Osteoblast (primary cell): ENCODE data around the gene FAM193A. TPM values are rescaled to one million over a fixed set of nuclear protein-coding genes. Genes with fewer than 3 reads are reported as not detected.

Source experiments
- DNase-seq: peaks from one replicate; pipeline ENCODE4 v3.0.0; 2011; ENCODE audit warnings: low spot score, mixed read lengths; ENCODE audit not compliant: insufficient read length; ENCODE audit errors: missing footprints
- H2AFZ ChIP-seq: 2 replicates; pipeline ENCODE4 v1.6.0; 2011; ENCODE audit warnings: mild to moderate bottlenecking, low read length
- H3K27ac ChIP-seq: 2 replicates; pipeline ENCODE4 v1.5.1; 2011; ENCODE audit warnings: mild to moderate bottlenecking, low read depth, low read length, moderate library complexity
- H3K27me3 ChIP-seq: 2 replicates; pipeline ENCODE4 v1.6.0; 2012; ENCODE audit warnings: mild to moderate bottlenecking, control low read depth, inconsistent platforms, low read length, moderate library complexity; ENCODE audit not compliant: insufficient read depth
- H3K36me3 ChIP-seq: 2 replicates; pipeline ENCODE4 v1.5.1; 2011; ENCODE audit warnings: mild to moderate bottlenecking, low read length, control low read depth, moderate library complexity; ENCODE audit not compliant: insufficient read depth
- H3K4me1 ChIP-seq: 2 replicates; pipeline ENCODE4 v1.5.1; 2011; ENCODE audit warnings: mild to moderate bottlenecking, low read length, control low read depth, moderate library complexity; ENCODE audit not compliant: insufficient read depth
- H3K4me2 ChIP-seq: 2 replicates; pipeline ENCODE4 v1.6.0; 2011; ENCODE audit warnings: mild to moderate bottlenecking, low read length; ENCODE audit not compliant: insufficient read depth
- H3K4me3 ChIP-seq: fragments of 200-600 bp; sonication (generic); 3 replicates; pipeline ENCODE4 v1.5.1; 2012; ENCODE audit warnings: mild to moderate bottlenecking, low read length, inconsistent platforms; ENCODE audit not compliant: insufficient read depth
- H3K79me2 ChIP-seq: 2 replicates; pipeline ENCODE4 v1.6.0; 2012; ENCODE audit warnings: mild to moderate bottlenecking, low read length, control low read depth, inconsistent platforms; ENCODE audit not compliant: insufficient read depth
- H3K9me3 ChIP-seq: 2 replicates; pipeline ENCODE4 v1.5.1; 2011; ENCODE audit warnings: low read depth, low read length, control low read depth
- H4K20me1 ChIP-seq: 2 replicates; pipeline ENCODE4 v1.6.0; 2012; ENCODE audit warnings: mild to moderate bottlenecking, low read length, control low read depth; ENCODE audit not compliant: insufficient read depth
- total RNA-seq: library from RNA; depleted of rRNA; stranded (reverse); fragments of >200 nt; gene quantifications from 2 replicates; pipeline ENCODE4 v1.2.3, GENCODE V29; 2012
- TF ChIP-seq, protein P1 (sequence below): IDR thresholded peaks from 2 replicates; pipeline ENCODE4 v1.5.1; 2011; ENCODE audit warnings: mild to moderate bottlenecking, low read depth, low read length, moderate library complexity; ENCODE audit errors: extremely low read depth

Gene FAM193A
- total RNA-seq, 1 donor: 23.2 TPM

DNA sequence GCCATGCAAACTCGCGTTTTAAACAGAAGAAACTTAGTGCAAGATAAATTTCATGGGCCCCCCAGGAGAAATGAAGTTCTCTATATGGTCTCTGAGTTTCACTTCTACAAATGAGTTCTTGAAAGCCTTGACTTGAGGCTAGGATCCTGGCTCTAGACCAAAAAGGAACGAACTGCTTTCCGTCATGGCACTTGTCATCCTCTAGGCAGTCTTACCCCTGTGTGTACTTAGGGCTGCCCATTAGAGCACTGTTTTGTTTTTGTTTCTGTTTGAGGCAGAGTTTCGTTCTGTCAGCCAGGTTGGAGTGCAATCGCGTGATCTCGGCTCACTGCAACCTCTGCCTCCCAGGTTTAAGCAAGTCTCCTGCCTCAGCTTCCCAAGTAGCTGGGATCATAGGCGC lies 38.5 kb upstream of the FAM193A start:
- Histone ChIP-seq H3K36me3 (peaks cover 60% of the 10 kb centered on the region), H2AFZ (no peak overlapping the region), H3K79me2 (peaks cover 64% of the 10 kb centered on the region), H3K9me3 (no peaks in the 10 kb centered on the region), H3K27ac (no peak overlapping the region), H3K27me3 (no peaks in the 10 kb centered on the region), H4K20me1 (peaks cover 40% of the 10 kb centered on the region), H3K4me2 (no peak overlapping the region), H3K4me1 (peaks cover 10% of the 10 kb centered on the region), H3K4me3 (no peak overlapping the region)
- TF ChIP-seq, protein P1, sequence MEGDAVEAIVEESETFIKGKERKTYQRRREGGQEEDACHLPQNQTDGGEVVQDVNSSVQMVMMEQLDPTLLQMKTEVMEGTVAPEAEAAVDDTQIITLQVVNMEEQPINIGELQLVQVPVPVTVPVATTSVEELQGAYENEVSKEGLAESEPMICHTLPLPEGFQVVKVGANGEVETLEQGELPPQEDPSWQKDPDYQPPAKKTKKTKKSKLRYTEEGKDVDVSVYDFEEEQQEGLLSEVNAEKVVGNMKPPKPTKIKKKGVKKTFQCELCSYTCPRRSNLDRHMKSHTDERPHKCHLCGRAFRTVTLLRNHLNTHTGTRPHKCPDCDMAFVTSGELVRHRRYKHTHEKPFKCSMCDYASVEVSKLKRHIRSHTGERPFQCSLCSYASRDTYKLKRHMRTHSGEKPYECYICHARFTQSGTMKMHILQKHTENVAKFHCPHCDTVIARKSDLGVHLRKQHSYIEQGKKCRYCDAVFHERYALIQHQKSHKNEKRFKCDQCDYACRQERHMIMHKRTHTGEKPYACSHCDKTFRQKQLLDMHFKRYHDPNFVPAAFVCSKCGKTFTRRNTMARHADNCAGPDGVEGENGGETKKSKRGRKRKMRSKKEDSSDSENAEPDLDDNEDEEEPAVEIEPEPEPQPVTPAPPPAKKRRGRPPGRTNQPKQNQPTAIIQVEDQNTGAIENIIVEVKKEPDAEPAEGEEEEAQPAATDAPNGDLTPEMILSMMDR: no peak
- no peak for DNase-seq

- H3K9me3 ChIP-seq: no peaks in the 10 kb centered on the region
- H3K27me3 ChIP-seq: no peaks in the 10 kb centered on the region
- H3K36me3 ChIP-seq: peaks cover 71% of the 10 kb centered on the region
- peaks cover 64% of the 10 kb centered on the region for H3K79me2 ChIP-seq
- peaks cover 6% of the 10 kb centered on the region for H3K4me1 ChIP-seq
- H3K27ac ChIP-seq: no peak overlapping the region
- TF ChIP-seq, protein P1: no peak
- H2AFZ ChIP-seq: no peak overlapping the region
- peak; percentile 80 for DNase-seq
- peaks cover 30% of the 10 kb centered on the region for H4K20me1 ChIP-seq
- H3K4me2 ChIP-seq: no peak overlapping the region
- no peak overlapping the region for H3K4me3 ChIP-seq
These were observed 35.9 kb upstream of the FAM193A start for GRCh38 chr4:2500547-2500946.

GRCh38 chr4:2501034-2501594 lies 35.3 kb upstream of the FAM193A start:
- Histone ChIP-seq H4K20me1 (peaks cover 30% of the 10 kb centered on the region), H3K27ac (no peak overlapping the region), H3K79me2 (peaks cover 65% of the 10 kb centered on the region), H2AFZ (no peak overlapping the region), H3K4me2 (no peak overlapping the region), H3K4me3 (no peak overlapping the region), H3K9me3 (no peaks in the 10 kb centered on the region), H3K27me3 (no peaks in the 10 kb centered on the region), H3K4me1 (peaks cover 6% of the 10 kb centered on the region), H3K36me3 (peaks cover 72% of the 10 kb centered on the region)
- TF ChIP-seq, protein P1: no peak
- peak; percentile 48 for DNase-seq

DNA sequence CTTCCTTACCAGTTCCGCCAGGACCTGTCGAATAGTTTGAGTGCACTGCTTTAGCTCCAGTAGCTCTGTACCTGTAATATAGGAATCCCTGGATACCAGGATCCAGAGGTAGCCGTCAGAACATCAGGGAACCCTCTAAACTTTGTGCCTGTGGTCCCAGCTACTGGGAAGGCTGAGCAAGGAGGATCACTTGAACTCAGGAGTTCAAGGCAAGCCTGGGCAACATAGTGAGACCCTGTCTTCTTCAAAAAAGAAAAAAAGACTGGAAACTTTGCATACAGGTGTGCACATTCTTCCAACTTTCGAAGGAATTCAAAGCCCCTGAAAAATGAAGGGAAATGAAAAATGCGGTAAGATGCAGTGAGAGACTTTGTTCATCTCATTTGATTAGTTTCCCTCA lies 32.6 kb upstream of the FAM193A start:
- Histone ChIP-seq H3K27me3 (no peaks in the 10 kb centered on the region), H3K79me2 (peaks cover 69% of the 10 kb centered on the region), H3K36me3 (peaks cover 61% of the 10 kb centered on the region), H3K9me3 (no peaks in the 10 kb centered on the region), H3K4me2 (no peak overlapping the region), H3K27ac (no peak overlapping the region), H2AFZ (no peak overlapping the region), H4K20me1 (peaks cover 32% of the 10 kb centered on the region), H3K4me3 (no peak overlapping the region), H3K4me1 (peaks cover 6% of the 10 kb centered on the region)
- TF ChIP-seq, protein P1: no peak
- DNase-seq: no peak
